ENCODE data around the gene RGS2. TPM values are rescaled to one million over a fixed set of nuclear protein-coding genes. Genes with fewer than 3 reads are reported as not detected.
A peak's percentile ranks its signal among the peaks of the same experiment; 100 is the strongest.

RGS2 gene
- total RNA-seq, 3 donors from 2014 or later: 45.9 to 753 (median 49.0) TPM

DNA sequence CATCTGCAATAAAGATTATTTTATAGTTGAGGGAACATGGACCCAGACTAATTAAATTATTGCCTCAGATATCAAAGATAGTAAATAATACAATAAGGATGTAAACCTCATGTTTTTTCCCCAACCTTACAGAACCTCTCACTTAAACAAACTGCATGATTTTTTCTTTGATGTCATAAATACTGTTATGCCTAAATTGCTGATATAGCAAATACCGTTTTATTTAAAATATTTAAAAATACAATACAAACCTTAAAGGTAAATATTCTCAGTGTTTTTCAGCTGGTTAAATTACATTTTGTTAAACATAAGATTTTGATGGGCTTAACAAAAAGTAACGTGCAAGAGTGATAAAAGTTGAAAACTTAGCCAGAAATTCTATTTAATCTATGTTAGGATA is 24.4 kb upstream of the RGS2 start:
- Histone ChIP-seq H3K9me3 (no peaks in the 10 kb centered on the region), H3K4me3 (no peak overlapping the region), H3K36me3 (no peaks in the 10 kb centered on the region), H3K27me3 (no peaks in the 10 kb centered on the region), H3K4me1 (no peaks in the 10 kb centered on the region), H3K27ac (no peak overlapping the region)
- DNase-seq (ENCODE audit: low spot score in 2 of 2): no peak
- TF ChIP-seq, protein P1, sequence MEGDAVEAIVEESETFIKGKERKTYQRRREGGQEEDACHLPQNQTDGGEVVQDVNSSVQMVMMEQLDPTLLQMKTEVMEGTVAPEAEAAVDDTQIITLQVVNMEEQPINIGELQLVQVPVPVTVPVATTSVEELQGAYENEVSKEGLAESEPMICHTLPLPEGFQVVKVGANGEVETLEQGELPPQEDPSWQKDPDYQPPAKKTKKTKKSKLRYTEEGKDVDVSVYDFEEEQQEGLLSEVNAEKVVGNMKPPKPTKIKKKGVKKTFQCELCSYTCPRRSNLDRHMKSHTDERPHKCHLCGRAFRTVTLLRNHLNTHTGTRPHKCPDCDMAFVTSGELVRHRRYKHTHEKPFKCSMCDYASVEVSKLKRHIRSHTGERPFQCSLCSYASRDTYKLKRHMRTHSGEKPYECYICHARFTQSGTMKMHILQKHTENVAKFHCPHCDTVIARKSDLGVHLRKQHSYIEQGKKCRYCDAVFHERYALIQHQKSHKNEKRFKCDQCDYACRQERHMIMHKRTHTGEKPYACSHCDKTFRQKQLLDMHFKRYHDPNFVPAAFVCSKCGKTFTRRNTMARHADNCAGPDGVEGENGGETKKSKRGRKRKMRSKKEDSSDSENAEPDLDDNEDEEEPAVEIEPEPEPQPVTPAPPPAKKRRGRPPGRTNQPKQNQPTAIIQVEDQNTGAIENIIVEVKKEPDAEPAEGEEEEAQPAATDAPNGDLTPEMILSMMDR (IDR thresholded peaks at IDR 0.05): no peak
- intact Hi-C loops (cut with DNase I; ENCODE audit: low total_unique reads): no loop called here

DNA sequence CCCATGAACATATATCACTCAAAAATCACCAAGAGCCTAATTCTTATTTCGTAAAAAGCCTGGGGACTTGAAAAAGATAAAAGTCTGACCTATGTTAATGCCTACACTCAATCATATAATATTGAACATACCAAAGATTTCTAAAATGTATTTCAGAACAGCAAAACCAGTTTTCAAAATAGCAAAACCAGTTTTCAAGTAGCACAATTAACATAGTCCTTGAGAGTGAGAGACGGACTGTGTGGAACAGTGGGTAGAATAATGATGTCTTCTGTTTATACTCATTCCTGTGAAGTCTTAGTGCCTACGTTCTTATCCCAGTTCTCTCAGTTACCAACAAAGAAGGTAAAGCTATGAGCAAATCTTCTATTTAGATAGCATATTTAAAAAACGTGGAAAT is 22.3 kb upstream of the RGS2 start:
- peak overlapping the region in 1 of 2 donors; percentile 4 for H3K27ac ChIP-seq
- H3K4me3 ChIP-seq: no peak overlapping the region
- no peaks in the 10 kb centered on the region for H3K9me3 ChIP-seq
- no peak for DNase-seq (ENCODE audit: low spot score in 2 of 2)
- TF ChIP-seq POLR2AphosphoS5 (IDR thresholded peaks at IDR 0.05) (no peak), POLR2A (IDR thresholded peaks at IDR 0.05) (no peak)
- TF ChIP-seq, protein P1 (IDR thresholded peaks at IDR 0.05): no peak
- intact Hi-C loops (cut with DNase I; ENCODE audit: low total_unique reads): no loop called here
- H3K27me3 ChIP-seq: no peaks in the 10 kb centered on the region
- no peaks in the 10 kb centered on the region for H3K36me3 ChIP-seq
- H3K4me1 ChIP-seq: no peaks in the 10 kb centered on the region

DNA sequence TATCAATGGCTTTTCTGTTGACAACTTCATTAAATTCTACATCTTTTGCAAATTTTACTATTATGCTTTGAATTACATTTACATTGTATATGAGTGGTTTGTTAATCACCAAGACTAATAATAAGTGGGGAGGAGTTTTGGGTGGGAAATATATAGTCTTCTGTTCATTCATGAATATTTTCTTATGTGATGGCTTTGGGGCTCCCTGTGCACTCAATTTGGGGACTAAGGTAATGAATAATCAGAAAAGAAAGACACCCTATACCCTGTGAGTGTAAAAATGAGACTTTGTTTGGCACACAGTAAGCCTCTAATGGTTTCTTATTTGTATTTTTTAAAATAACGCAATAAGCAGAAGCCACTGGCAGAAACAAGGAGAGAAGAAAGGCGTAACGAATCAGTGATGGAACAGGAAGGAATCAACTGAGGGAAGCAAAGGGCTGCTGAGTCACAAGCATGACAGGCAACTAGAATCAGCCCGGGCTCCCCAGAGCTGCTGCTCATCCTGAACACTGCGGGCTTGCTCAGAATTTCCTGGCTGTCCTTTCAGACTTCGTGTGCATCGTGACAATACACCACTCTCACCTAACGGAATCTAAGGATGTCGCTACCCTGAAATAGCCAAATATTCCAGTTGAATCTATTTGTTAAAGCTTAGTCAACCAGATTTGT is 20.8 kb upstream of the RGS2 start:
- Histone ChIP-seq H3K4me3 (no peak overlapping the region), H3K27me3 (no peaks in the 10 kb centered on the region), H3K36me3 (no peaks in the 10 kb centered on the region), H3K4me1 (no peaks in the 10 kb centered on the region), H3K9me3 (no peaks in the 10 kb centered on the region), H3K27ac (no peak overlapping the region)
- TF ChIP-seq POLR2A (IDR thresholded peaks at IDR 0.05): no peak
- no peak for TF ChIP-seq POLR2AphosphoS5 (IDR thresholded peaks at IDR 0.05)
- TF ChIP-seq, protein P1 (IDR thresholded peaks at IDR 0.05): no peak
- DNase-seq (ENCODE audit: low spot score in 2 of 2): no peak
- intact Hi-C loops (cut with DNase I; ENCODE audit: low total_unique reads): no loop called here

DNA sequence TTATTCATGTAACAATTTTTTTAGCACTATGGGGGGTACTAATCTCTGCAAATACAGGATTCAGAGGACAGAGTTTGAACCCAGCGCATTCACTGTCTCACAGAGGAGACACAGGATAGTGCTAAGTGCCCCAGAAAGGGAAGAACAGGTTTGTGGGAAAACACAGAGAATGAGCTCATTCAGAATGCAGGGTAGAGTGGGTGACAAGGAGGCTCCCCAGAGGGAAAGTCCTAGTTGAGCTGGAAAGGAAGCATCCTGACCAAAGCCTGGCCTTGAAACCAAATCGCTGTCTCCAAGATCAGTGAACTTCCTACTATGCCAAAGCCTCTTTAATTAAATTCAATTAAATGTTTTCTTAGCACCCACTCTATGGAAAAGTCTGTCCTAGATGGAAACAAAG is 19.0 kb upstream of the RGS2 start:
- H3K4me3 ChIP-seq: no peak overlapping the region
- intact Hi-C loops (cut with DNase I; ENCODE audit: low total_unique reads): no loop called here

DNA sequence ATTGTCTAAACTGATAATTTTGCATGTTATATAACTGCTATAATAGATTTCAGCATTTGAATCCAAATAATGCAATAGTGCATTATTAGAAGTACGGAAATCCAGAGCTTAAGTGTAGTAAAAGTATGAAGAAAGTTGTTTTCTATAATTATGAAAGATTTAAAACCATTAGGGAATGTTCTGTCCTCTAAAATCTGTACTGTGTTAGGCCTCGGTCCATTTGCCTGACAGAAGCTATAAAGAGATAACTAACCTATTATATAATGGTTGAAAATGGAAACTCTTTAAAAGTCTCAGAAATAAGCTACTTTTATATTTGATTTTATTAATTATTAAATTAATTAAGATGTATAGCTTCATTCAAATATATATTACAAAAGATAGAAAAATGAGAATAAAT is 16.2 kb upstream of the RGS2 start:
- TF ChIP-seq POLR2AphosphoS5 (IDR thresholded peaks at IDR 0.05) (no peak), POLR2A (IDR thresholded peaks at IDR 0.05) (no peak)
- TF ChIP-seq, protein P1 (IDR thresholded peaks at IDR 0.05): no peak
- no peaks in the 10 kb centered on the region for H3K27me3 ChIP-seq
- DNase-seq (ENCODE audit: low spot score in 2 of 2): no peak
- H3K4me1 ChIP-seq: no peaks in the 10 kb centered on the region
- intact Hi-C loops (cut with DNase I; ENCODE audit: low total_unique reads): no loop called here
- no peaks in the 10 kb centered on the region for H3K36me3 ChIP-seq
- H3K9me3 ChIP-seq: no peaks in the 10 kb centered on the region
- no peak overlapping the region for H3K4me3 ChIP-seq
- H3K27ac ChIP-seq: no peak overlapping the region

More for the DNA sequence above, 19.0 kb upstream of the RGS2 start:
- Histone ChIP-seq H3K27me3 (no peaks in the 10 kb centered on the region), H3K36me3 (no peaks in the 10 kb centered on the region), H3K4me1 (no peaks in the 10 kb centered on the region), H3K27ac (no peak overlapping the region), H3K9me3 (no peaks in the 10 kb centered on the region)
- TF ChIP-seq POLR2AphosphoS5 (IDR thresholded peaks at IDR 0.05) (no peak), POLR2A (IDR thresholded peaks at IDR 0.05) (no peak)
- TF ChIP-seq, protein P1 (IDR thresholded peaks at IDR 0.05): no peak
- no peak for DNase-seq (ENCODE audit: low spot score in 2 of 2)
